NAMALWA (cell line): ENCODE results near the gene CACNG1.

Experiments used
- DNase-seq: peaks from one replicate; pipeline ENCODE4 v3.0.0-alpha.2; 2015; ENCODE audit warnings: low spot score

CACNG1 gene

GRCh38 chr17:67044016-67044772 is at the start of gene CACNG1:
Gene CACNG1, plus strand, starts transcription at chr17:67044554. Its CDS starts 107 bp downstream, at chr17:67044661.
- no peak for DNase-seq

GRCh38 chr17:66994930-66995535 is 49.3 kb upstream of the CACNG1 start:
- no peak for DNase-seq

GRCh38 chr17:66995944-66996343 is 48.4 kb upstream of the CACNG1 start:
- no peak for DNase-seq

- no peak for DNase-seq
These were observed 47.4 kb upstream of the CACNG1 start for GRCh38 chr17:66996926-66997325.

GRCh38 chr17:67003231-67003630 is 41.1 kb upstream of the CACNG1 start:
- no peak for DNase-seq

GRCh38 chr17:67004181-67004580 is 40.2 kb upstream of the CACNG1 start:
- DNase-seq = no peak

GRCh38 chr17:67007266-67007665 is 37.1 kb upstream of the CACNG1 start:
- no peak for DNase-seq

- DNase-seq = no peak
These were observed 36.3 kb upstream of the CACNG1 start for GRCh38 chr17:67008101-67008500.

GRCh38 chr17:67011527-67012175 is 32.7 kb upstream of the CACNG1 start:
- DNase-seq = peak; percentile 28

GRCh38 chr17:67013891-67014290 is 30.5 kb upstream of the CACNG1 start:
- no peak for DNase-seq

- no peak for DNase-seq
These were observed 29.4 kb upstream of the CACNG1 start for GRCh38 chr17:67015001-67015400.

- no peak for DNase-seq
These were observed 28.2 kb upstream of the CACNG1 start for GRCh38 chr17:67016039-67016762.

GRCh38 chr17:67017910-67018309 is 26.4 kb upstream of the CACNG1 start:
- DNase-seq = no peak

- DNase-seq = no peak
These were observed 25.6 kb upstream of the CACNG1 start for GRCh38 chr17:67018471-67019434.

- DNase-seq = no peak
These were observed 24.5 kb upstream of the CACNG1 start for GRCh38 chr17:67019809-67020208.

GRCh38 chr17:67020293-67020766 is 24.0 kb upstream of the CACNG1 start:
- no peak for DNase-seq

- no peak for DNase-seq
These were observed 23.2 kb upstream of the CACNG1 start for GRCh38 chr17:67021196-67021595.

GRCh38 chr17:67021743-67022450 is 22.5 kb upstream of the CACNG1 start:
- DNase-seq = no peak

- DNase-seq = no peak
These were observed 21.9 kb upstream of the CACNG1 start for GRCh38 chr17:67022451-67022810.

GRCh38 chr17:67024736-67025135 is 19.6 kb upstream of the CACNG1 start:
- DNase-seq = no peak
